GM21526 (cell line): ENCODE results near the gene SLC25A22.
A peak's percentile ranks its signal among the peaks of the same experiment; 100 is the strongest.

Source experiments
- ATAC-seq: cut with Tn5 transposase; IDR thresholded peaks from one replicate; pipeline ENCODE4 v1.9.1; 2021; ENCODE audit warnings: moderate library complexity; ENCODE audit not compliant: unreplicated experiment, low FRiP score

The SLC25A22 gene

GRCh38 chr11:824292-824880 lies 26.3 kb upstream of the SLC25A22 start:
- ATAC-seq, result no peak

DNA sequence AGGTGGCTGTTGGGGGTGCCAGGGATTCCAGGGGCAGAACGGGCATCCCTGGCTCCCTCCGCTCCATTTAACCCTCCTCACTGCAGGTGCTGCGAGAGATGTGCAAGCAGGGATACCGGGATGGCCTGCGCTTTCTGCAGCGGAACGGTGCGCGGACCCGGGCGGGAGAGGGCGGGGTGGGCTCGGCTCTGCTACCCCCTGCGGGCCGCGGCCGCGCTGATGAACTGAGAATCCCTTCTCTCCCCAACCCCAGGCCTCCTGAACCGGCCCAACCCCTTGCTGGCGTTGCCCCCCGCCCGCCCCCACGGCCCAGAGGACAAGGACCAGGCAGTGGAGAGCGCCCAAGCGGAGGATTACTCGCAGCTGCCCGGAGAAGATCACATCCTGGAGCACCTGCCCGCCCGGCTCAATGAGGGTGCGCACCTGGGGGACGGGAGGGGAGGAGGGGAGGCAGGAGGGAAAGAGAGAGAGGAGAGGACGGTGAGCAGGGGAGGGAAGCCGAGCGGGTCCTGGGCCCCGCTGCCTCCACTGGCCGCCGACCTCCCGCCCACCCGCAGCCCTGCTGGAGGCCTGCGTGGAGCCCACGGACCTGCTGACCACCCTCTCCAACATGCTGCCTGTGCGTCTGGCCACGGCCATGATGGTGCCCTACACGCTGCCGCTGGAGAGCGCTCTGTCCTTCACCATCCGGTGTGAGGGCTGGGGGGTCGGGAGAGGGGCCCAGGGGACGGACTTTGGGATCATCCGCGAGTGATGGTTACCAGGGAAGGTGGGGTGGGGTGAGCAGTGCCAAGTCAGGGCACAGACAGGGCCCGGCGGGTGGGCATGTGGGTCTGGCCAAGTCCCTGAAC lies 25.6 kb upstream of the SLC25A22 start:
- no peak for ATAC-seq

- ATAC-seq, result no peak
Measured at GRCh38 chr11:821512-822371, 23.7 kb upstream of the SLC25A22 start.

GRCh38 chr11:820655-821511 lies 22.8 kb upstream of the SLC25A22 start:
- no peak for ATAC-seq

GRCh38 chr11:819943-820649 lies 22.0 kb upstream of the SLC25A22 start:
- peak; percentile 49 for ATAC-seq

GRCh38 chr11:819129-819931 lies 21.2 kb upstream of the SLC25A22 start:
- peak; percentile 51 for ATAC-seq

DNA sequence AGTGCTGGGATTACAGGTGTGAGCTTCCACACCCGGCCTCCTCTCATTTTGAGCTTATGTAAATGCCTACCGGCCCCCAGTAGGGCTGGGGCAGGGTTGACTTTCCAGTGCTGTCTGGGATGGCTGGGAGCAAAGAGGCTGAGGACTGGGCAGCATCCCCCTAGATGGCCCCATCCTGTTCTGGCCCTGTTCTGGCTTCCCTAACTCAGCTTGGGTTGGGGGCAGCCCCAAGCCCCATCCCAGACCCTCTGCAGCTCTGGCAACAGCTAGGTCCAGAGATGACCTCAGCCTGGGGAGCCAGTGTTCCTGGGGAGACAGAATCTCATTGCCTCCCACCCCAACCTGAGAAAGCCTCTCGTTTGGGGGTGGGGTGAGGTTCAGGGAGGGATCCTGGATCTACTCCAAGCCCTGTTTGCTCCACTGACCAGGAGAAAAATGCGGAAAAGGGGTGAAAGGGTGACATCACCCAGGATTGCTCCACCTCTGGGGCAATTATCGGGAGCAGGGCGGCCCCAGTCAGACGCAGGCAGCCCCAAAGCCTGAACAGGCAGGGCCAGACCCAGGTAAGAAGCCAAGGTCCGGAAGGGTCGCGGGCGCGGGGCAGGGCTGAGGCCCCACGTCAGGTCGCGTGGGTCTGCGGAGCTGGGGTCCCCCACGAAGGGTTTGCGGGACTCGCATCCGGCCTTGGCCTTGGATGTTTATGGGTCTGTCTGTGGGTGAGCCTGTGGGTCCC lies 20.5 kb upstream of the SLC25A22 start, which contains the start of gene PNPLA2:
TSS of gene PNPLA2 (plus strand) at position 519 of the 733 bp plus-strand sequence. CDS start 805 bp downstream, outside the sequence.
- ATAC-seq, result peak; percentile 1

GRCh38 chr11:816433-816779 lies 18.3 kb upstream of the SLC25A22 start:
- ATAC-seq, result no peak

DNA sequence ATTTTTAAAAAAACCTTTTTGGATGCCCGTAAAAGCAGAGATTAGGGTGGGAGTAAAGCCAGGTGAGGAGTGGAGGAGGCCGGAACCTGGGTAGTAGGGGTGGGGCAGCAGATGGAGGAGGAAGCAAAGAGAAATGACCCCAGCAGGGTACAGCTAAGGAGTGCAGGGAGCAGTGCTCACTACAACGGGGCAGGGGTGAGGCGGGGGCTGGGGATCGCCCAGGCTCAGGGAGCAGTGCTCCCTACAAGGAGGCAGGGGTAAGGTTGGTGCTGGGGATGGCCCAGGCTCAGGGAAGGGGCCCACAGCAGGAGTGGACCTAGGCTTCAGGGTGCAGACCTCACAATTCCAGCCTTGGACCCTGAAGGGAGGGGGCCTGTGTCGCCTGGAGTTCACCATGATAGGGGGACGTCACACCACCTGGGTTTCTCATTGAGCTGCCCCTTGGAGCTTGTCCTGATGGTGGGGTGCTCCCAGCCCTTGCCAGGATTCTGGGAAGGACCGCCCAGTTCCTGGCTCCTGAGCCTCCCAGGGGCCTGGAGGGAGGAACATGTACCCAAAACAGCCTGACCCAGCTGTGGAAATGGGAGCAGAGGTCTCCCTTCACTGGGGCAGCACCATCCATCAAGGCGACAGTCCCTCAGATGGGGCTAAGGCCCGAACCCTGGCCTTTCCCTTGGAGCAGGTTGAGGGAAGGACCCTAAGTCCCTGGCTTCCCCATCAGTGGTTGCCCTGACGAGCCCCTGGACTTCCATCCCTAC lies 17.8 kb upstream of the SLC25A22 start:
- ATAC-seq, result no peak

DNA sequence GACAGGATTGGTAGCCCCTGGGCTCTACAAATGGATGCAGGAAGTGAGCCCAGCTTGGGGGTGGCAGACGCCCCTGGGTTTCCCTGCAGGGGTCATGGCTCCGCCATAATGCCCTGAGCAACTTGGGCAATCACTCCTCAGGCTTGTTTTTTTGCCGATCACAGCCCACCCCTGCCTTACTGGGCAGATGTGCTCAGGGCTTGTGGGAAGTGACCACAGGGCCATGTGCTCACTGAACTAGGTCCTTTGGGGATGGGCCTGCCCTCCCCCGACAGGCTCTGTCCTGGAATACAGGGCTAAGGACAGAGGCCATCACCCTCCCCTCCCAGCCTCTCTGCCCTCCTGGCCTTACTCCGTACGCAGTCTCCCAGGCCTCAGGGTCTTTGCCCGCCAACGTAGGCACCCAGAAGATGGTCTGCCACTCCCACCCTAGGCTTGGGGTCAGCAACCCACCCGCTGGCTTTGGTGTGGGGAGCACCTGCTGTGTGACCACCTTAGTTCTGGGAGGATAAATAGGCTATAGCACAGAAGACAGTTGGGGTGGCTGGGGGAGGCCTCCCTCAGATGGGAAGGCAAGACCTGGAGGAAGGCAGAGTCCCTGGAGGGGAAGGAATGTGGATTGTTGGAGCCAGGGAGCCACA lies 15.5 kb upstream of the SLC25A22 start:
- no peak for ATAC-seq

DNA sequence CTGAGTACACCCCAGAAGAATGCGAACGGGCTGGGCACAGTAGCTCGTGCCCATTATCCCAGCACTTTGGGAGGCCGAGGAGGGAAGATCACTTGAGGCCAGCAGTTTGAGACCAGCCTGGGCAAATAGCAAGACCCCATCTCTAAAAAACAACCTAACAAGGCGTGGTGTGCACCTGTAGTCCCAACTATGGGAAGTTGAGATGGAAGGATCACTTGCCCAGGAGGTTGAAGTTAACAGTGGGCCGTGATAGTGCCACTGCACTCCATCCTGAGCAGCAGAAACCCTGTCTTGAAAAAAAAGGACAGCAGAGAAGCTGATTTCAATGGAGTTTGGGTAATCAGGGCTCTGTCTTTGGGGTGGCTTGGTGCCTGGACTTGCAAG lies 15.0 kb upstream of the SLC25A22 start:
- no peak for ATAC-seq

GRCh38 chr11:812390-812789 lies 14.3 kb upstream of the SLC25A22 start:
- ATAC-seq, result no peak

GRCh38 chr11:811446-812245 lies 13.6 kb upstream of the SLC25A22 start:
- ATAC-seq, result no peak

GRCh38 chr11:810040-810567 lies 12.0 kb upstream of the SLC25A22 start:
- ATAC-seq, result no peak

DNA sequence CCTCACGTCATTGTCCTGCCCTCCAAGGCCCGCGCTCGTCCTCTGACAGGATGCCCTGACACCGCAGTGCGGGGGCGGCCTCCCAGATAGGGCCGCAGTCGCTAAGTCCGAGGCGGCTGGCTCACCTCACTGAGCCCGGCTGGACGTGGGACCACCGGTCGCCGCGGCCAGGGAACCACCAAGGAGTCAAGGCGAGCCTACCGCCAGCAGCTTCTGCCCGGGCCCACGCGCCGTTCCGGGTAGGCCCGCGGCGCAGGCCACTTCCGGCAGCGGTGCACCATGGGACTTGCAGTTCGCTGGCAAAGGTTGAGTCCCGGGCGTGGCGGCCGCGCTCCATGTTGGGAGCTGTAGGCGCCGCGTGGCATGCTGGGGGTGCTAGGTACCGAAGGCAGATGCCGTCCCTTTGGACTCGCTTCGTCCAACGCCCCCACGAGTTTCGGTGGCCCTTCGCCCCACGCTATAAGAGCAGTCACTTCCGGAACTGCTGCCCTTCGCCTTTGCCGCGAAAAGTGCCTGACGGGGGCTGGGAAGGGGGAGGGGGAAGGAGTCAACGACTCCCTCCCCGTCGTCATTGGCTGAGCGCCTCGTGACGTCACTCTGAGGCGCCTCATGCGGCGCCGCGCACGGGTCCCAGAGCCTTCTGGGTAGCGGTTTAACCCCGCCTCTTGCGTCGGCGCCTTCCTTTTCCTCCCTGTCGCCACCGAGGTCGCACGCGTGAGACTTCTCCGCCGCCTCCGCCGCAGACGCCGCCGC lies 11.4 kb upstream of the SLC25A22 start, which contains the start of gene RPLP2:
TSS of gene RPLP2 (plus strand) at position 681 of the 753 bp plus-strand sequence. CDS start 268 bp downstream, outside the sequence.
- ATAC-seq, result peak; percentile 60
